Spleen (tissue), 7 donors: ENCODE data around the gene CACNA2D1.

Source experiments
- CTCF ChIP-seq, 11 experiments: fragments of 200-600 bp in 7 of 11; fragments of 450-650 bp in 4 of 11; sonication (generic) in 4 of 11; IDR thresholded peaks in 8 of 11; conservative IDR thresholded peaks in 3 of 11; 1 replicate in 7 of 11; 2 replicates in 4 of 11; pipeline versions ENCODE4 v1.4.0 to v1.8.0; 2016 to 2021; ENCODE audit warnings: antibody characterized with exemption in 11 of 11, inconsistent platforms in 4 of 11, mild to moderate bottlenecking in 1 of 11
- POLR2A ChIP-seq, 3 donors: fragments of 450-650 bp; IDR thresholded peaks; one replicate each; pipeline ENCODE4 v1.5.1; 2017; ENCODE audit warnings: antibody characterized with exemption in 3 of 3, mild to moderate bottlenecking in 1 of 3
- POLR2AphosphoS5 ChIP-seq, 3 donors: sonication (generic); formaldehyde crosslinking; IDR thresholded peaks; one replicate each; pipeline ENCODE4 v1.5.1; 2017; ENCODE audit warnings: antibody characterized with exemption in 3 of 3
- donor health status: DM: no; HTN: no; CAD: no; lungs with moderate emphysema.
- donor health status: DM: no; HTN: no; CAD: no.
- donor health status: DM: no; HTN: no; CAD: no.

DNA sequence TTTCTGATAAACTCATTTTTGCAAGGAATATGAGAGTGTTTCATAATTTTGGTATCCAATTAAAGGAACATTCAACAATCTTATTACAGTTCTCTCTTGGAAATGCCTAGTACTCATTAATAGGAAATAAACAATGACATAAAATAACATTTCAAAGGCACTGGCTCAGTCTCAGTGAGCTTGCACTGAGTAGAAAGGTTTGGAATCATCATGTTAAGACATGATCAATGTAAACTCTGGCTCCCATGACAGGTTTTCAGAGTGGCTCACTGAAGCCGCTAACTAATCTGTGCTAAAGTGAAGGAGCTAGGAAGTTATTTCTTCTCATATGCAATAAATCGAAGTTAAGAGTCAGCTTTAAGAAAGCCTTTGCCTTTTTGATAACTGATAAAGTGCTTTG is 470.5 kb downstream of the CACNA2D1 start:
- TF ChIP-seq POLR2AphosphoS5 (IDR thresholded peaks at IDR 0.05) (no peak), CTCF (IDR thresholded peaks at IDR 0.05 in 8 of 11, conservative IDR thresholded peaks at IDR 0.05 in 3 of 11) (no peak), POLR2A (IDR thresholded peaks at IDR 0.05) (no peak)
